HepG2 (cell line): ENCODE measurements around the gene TNFSF13. TPM values are rescaled to one million over a fixed set of nuclear protein-coding genes. Genes with fewer than 3 reads are reported as not detected.

Experiments used
- ARID2 ChIP-seq: sonication (generic); formaldehyde crosslinking; IDR thresholded peaks from 2 replicates; pipeline ENCODE4 v1.8.1; 2022; ENCODE audit warnings: mild to moderate bottlenecking, missing genetic modification reagents, borderline replicate concordance
- ATM ChIP-seq: fragments of 450-650 bp; IDR thresholded peaks from 2 replicates; pipeline ENCODE4 v1.7.1; 2017; ENCODE audit warnings: mild to moderate bottlenecking, borderline replicate concordance
- ELK4 ChIP-seq: sonication (generic); formaldehyde crosslinking; IDR thresholded peaks from 2 replicates; pipeline ENCODE4 v1.9.0; 2021; ENCODE audit warnings: missing genetic modification reagents, borderline replicate concordance
- ETV6 ChIP-seq: sonication (generic); formaldehyde crosslinking; conservative IDR thresholded peaks from 2 replicates; pipeline ENCODE4 v1.4.0; 2020; ENCODE audit warnings: missing genetic modification reagents
- KMT2B ChIP-seq: IDR thresholded peaks from 2 replicates; pipeline ENCODE4 v1.6.1; 2016; ENCODE audit warnings: missing genetic modification reagents, missing compliant biosample characterization
- NBN ChIP-seq: fragments of 450-650 bp; conservative IDR thresholded peaks from 2 replicates; pipeline ENCODE4 v1.6.1; 2017
- ONECUT2 ChIP-seq: sonication (generic); formaldehyde crosslinking; IDR thresholded peaks from 2 replicates; pipeline ENCODE4 v1.4.0; 2020; ENCODE audit warnings: missing genetic modification reagents
- PAWR ChIP-seq: sonication (generic); formaldehyde crosslinking; IDR thresholded peaks from 2 replicates; pipeline ENCODE4 v1.4.0; 2020; ENCODE audit warnings: missing genetic modification reagents, mild to moderate bottlenecking, borderline replicate concordance
- RXRB ChIP-seq: IDR thresholded peaks from 2 replicates; pipeline ENCODE4 v1.6.1; 2016; ENCODE audit warnings: borderline replicate concordance, missing genetic modification reagents, missing compliant biosample characterization
- TAF1 ChIP-seq: sonication (generic); formaldehyde crosslinking; IDR thresholded peaks from 2 replicates; pipeline ENCODE4 v1.4.0; 2020; ENCODE audit warnings: missing genetic modification reagents
- TBX3 ChIP-seq: fragments of 450-650 bp; IDR thresholded peaks from 2 replicates; pipeline ENCODE4 v1.6.1; 2017; ENCODE audit warnings: antibody characterized with exemption, mild to moderate bottlenecking, inconsistent platforms, borderline replicate concordance
- XBP1 ChIP-seq: sonication (generic); formaldehyde crosslinking; IDR thresholded peaks from 2 replicates; pipeline ENCODE4 v1.5.0; 2020; ENCODE audit warnings: missing genetic modification reagents
- ZBTB14 ChIP-seq: sonication (generic); formaldehyde crosslinking; IDR thresholded peaks from 2 replicates; pipeline ENCODE4 v1.4.0; 2020; ENCODE audit warnings: missing genetic modification reagents
- ZBTB20 ChIP-seq: sonication (generic); formaldehyde crosslinking; IDR thresholded peaks from 2 replicates; pipeline ENCODE4 v1.8.1; 2023; ENCODE audit warnings: missing genetic modification reagents, low read depth, mild to moderate bottlenecking, borderline replicate concordance
- ZBTB38 ChIP-seq: sonication (generic); formaldehyde crosslinking; IDR thresholded peaks from 2 replicates; pipeline ENCODE4 v1.5.1; 2020; ENCODE audit warnings: mild to moderate bottlenecking, missing genetic modification reagents
- ZNF180 ChIP-seq: sonication (generic); formaldehyde crosslinking; IDR thresholded peaks from 2 replicates; pipeline ENCODE4 v1.4.0; 2020; ENCODE audit warnings: low read depth, missing genetic modification reagents, borderline replicate concordance
- polyA plus RNA-seq, 8 experiments: library from polyadenylated mRNA; depleted of rRNA in 3 of 8; stranded (reverse) in 7 of 8; unstranded in 1 of 8; fragments of >200 nt; fragmentation: Illumina TruSeq in 4 of 8; extraction: Trizol in 4 of 8; gene quantifications; 2 replicates each; pipeline versions ENCODE4 v1.2.1 to v1.2.3, GENCODE V29; 2011 to 2016; ENCODE audit warnings: low read depth in 4 of 8, missing spikeins in 1 of 8, mixed read lengths in 1 of 8; ENCODE audit not compliant: insufficient read depth in 1 of 8
- total RNA-seq, 5 experiments: library from RNA; depleted of rRNA; stranded (reverse); fragments of >200 nt; fragmentation: Illumina TruSeq; extraction: Trizol; gene quantifications; 2 replicates each; pipeline ENCODE4 v1.2.3, GENCODE V29; 2016; ENCODE audit warnings: low read depth in 1 of 5
- TF ChIP-seq, protein P1 (sequence below): sonication (generic); formaldehyde crosslinking; conservative IDR thresholded peaks from 2 replicates; pipeline ENCODE4 v1.4.0; 2020; ENCODE audit warnings: missing genetic modification reagents
- TF ChIP-seq, protein P2 (sequence below), 2 experiments: fragments of 450-650 bp in 1 of 2; sonication (generic) in 1 of 2; formaldehyde crosslinking in 1 of 2; IDR thresholded peaks; 2 replicates each; pipeline versions ENCODE4 v1.6.1 to v1.8.0; 2016 to 2022; ENCODE audit warnings: antibody characterized with exemption in 1 of 2, mild to moderate bottlenecking in 1 of 2, missing genetic modification reagents in 1 of 2

The TNFSF13 gene
- total and polyA plus RNA-seq, 2 of the 13 experiments (the other 11 are each of a cell fraction or from before 2014, with no cell fraction given): 2.5 to 3.3 TPM

- TF ChIP-seq, protein P1, sequence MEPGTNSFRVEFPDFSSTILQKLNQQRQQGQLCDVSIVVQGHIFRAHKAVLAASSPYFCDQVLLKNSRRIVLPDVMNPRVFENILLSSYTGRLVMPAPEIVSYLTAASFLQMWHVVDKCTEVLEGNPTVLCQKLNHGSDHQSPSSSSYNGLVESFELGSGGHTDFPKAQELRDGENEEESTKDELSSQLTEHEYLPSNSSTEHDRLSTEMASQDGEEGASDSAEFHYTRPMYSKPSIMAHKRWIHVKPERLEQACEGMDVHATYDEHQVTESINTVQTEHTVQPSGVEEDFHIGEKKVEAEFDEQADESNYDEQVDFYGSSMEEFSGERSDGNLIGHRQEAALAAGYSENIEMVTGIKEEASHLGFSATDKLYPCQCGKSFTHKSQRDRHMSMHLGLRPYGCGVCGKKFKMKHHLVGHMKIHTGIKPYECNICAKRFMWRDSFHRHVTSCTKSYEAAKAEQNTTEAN (CRISPR knock-in tag): no peak
- TF ChIP-seq ARID2 (CRISPR knock-in tag) (0 out of 2 replicates have a peak, but pooled peaks have one; percentile 59), ETV6 (CRISPR knock-in tag) (no peak), ZBTB38 (CRISPR knock-in tag) (no peak), PAWR (CRISPR knock-in tag) (no peak), RXRB (CRISPR knock-in tag) (0 out of 2 replicates have a peak, but pooled peaks have one; percentile 23), ONECUT2 (no peak), ZNF180 (CRISPR knock-in tag) (no peak), KMT2B (CRISPR knock-in tag) (0 out of 2 replicates have a peak, but pooled peaks have one; percentile 38), XBP1 (CRISPR knock-in tag) (no peak), TAF1 (CRISPR knock-in tag) (peak; percentile 29; the same call in 1 of the 2 replicates), ELK4 (CRISPR knock-in tag) (no peak), ZBTB14 (CRISPR knock-in tag) (no peak), TBX3 (no peak), NBN (no peak), ATM (no peak), ZBTB20 (CRISPR knock-in tag) (no peak)
- TF ChIP-seq, protein P2, sequence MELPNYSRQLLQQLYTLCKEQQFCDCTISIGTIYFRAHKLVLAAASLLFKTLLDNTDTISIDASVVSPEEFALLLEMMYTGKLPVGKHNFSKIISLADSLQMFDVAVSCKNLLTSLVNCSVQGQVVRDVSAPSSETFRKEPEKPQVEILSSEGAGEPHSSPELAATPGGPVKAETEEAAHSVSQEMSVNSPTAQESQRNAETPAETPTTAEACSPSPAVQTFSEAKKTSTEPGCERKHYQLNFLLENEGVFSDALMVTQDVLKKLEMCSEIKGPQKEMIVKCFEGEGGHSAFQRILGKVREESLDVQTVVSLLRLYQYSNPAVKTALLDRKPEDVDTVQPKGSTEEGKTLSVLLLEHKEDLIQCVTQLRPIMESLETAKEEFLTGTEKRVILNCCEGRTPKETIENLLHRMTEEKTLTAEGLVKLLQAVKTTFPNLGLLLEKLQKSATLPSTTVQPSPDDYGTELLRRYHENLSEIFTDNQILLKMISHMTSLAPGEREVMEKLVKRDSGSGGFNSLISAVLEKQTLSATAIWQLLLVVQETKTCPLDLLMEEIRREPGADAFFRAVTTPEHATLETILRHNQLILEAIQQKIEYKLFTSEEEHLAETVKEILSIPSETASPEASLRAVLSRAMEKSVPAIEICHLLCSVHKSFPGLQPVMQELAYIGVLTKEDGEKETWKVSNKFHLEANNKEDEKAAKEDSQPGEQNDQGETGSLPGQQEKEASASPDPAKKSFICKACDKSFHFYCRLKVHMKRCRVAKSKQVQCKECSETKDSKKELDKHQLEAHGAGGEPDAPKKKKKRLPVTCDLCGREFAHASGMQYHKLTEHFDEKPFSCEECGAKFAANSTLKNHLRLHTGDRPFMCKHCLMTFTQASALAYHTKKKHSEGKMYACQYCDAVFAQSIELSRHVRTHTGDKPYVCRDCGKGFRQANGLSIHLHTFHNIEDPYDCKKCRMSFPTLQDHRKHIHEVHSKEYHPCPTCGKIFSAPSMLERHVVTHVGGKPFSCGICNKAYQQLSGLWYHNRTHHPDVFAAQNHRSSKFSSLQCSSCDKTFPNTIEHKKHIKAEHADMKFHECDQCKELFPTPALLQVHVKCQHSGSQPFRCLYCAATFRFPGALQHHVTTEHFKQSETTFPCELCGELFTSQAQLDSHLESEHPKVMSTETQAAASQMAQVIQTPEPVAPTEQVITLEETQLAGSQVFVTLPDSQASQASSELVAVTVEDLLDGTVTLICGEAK (IDR thresholded peaks at IDR 0.05): no peak
- TF ChIP-seq, protein P2 (CRISPR knock-in tag; IDR thresholded peaks at IDR 0.05): no peak
Measured at GRCh38 chr17:7551396-7551795, 7.2 kb upstream of the TNFSF13 start (continued).
